ENCODE data around the gene TCF12.

GRCh38 chr15:57229051-57229450, 310.6 kb downstream of the TCF12 start:
- TF ChIP-seq CTCF (IDR thresholded peaks at IDR 0.05) (no peak), POLR2A (IDR thresholded peaks at IDR 0.05) (no peak)
